Pancreas (tissue), 10 donors: Measurements from ENCODE around the gene AFDN. TPM values are rescaled to one million over a fixed set of nuclear protein-coding genes. Genes with fewer than 3 reads are reported as not detected.

Experiments used
- ATAC-seq, 4 donors: fragments of 200-7000 bp; cut with Tn5 transposase; one replicate each; pipeline versions ENCODE4 v1.8.0 to v1.9.1; 2020; ENCODE audit warnings: mild to moderate bottlenecking in 4 of 4, moderate library complexity in 4 of 4
- DNase-seq, 6 donors: peaks; one replicate each; pipeline ENCODE4 v3.0.0-alpha.2; 2020
- FAIRE-seq: peaks from 2 replicates; lab custom pipeline; 2012; peaks lifted over from hg19 to GRCh38; lab: Jason Lieb, UNC
- H3K27ac ChIP-seq, 4 donors: fragments of 200-600 bp; sonication (generic); 1 replicate in 3 of 4; 2 replicates in 1 of 4; pipeline versions ENCODE4 v1.5.0 to v1.8.0; 2020
- H3K27me3 ChIP-seq, 4 donors: fragments of 200-600 bp; one replicate each; pipeline ENCODE4 v1.8.0; 2021
- H3K36me3 ChIP-seq, 3 donors: fragments of 200-600 bp; sonication (generic) in 1 of 3; one replicate each; pipeline versions ENCODE4 v1.5.0 to v1.8.0; 2020 to 2021
- H3K4me1 ChIP-seq, 3 donors: fragments of 200-600 bp; one replicate each; pipeline ENCODE4 v1.8.0; 2021
- H3K4me3 ChIP-seq, 4 donors: fragments of 200-600 bp; sonication (generic) in 2 of 4; one replicate each; pipeline versions ENCODE4 v1.5.0 to v1.8.0; 2020 to 2021
- H3K9me3 ChIP-seq, 4 donors: fragments of 200-600 bp; one replicate each; pipeline ENCODE4 v1.8.0; 2021
- WGBS, 2 donors: extraction: QIAGEN DNeasy Blood & Tissue Kit; methylation state at CpG; one replicate each; pipeline ENCODE4 v1.1.7; 2013; 5-methylcytosine and 5-hydroxymethylcytosine counted together
- intact Hi-C, 3 donors: fragments of 100-400 bp; cut with DNase I; formaldehyde crosslinking; loops; one replicate each; pipeline versions ENCODE4 v1.11.1 to v1.14.2; 2022
- polyA plus RNA-seq, 2 donors: library from polyadenylated mRNA; stranded (reverse); fragments of 200-250 nt; gene quantifications; one replicate each; pipeline ENCODE4 v1.2.3, GENCODE V29; 2013
- total RNA-seq, 6 donors: library from RNA; stranded (reverse); fragmentation: NEBNext Ultra II Directional in 4 of 6; extraction: Animal tissue kit (Norgen Biotek cat#: 25700) in 4 of 6; gene quantifications; one replicate each; pipeline versions ENCODE4 v1.2.1 to v1.2.4, GENCODE V29; 2021 to 2023
- TF ChIP-seq, protein P1 (sequence below), 4 donors: fragments of 200-600 bp; sonication (generic) in 3 of 4; IDR thresholded peaks; one replicate each; pipeline versions ENCODE4 v1.5.0 to v1.8.0; 2021; ENCODE audit warnings: antibody characterized with exemption in 4 of 4
- donor health status: healthy with polysubstance abuse.
- donor health status: DM: no; HTN: no; CAD: no; lungs with moderate emphysema.
- donor health status: DM: no; HTN: no; CAD: no.
- donor health status: control.
- donor health status: control.
- donor health status: Bipolar disorder and iron deficiency.
- donor health status: DM: yes; HTN: yes; CAD: no.
- donor health status: DM: no; HTN: no; CAD: no.
- donor health status: DM: no; HTN: no; CAD: no.
- donor health status: DM: yes; HTN: yes; CAD: no.

Gene AFDN
- total and polyA plus RNA-seq, 8 donors: 55.2 to 122 (median 73.3) TPM

GRCh38 chr6:168004945-168005344 lies 178.2 kb downstream of the AFDN start:
- Histone ChIP-seq H3K36me3 (no peaks in the 10 kb centered on the region), H3K27ac (no peak overlapping the region), H3K9me3 (no peaks in the 10 kb centered on the region), H3K27me3 (no peaks in the 10 kb centered on the region), H3K4me3 (no peak overlapping the region), H3K4me1 (no peaks in the 10 kb centered on the region)
- ATAC-seq: no peak
- intact Hi-C loops: no loop called here
- 75 to 85% methylated on average over 11 of the region's 11 CpGs for WGBS, 2 donors
- DNase-seq: no peak
- no peak for FAIRE-seq
- TF ChIP-seq, protein P1, sequence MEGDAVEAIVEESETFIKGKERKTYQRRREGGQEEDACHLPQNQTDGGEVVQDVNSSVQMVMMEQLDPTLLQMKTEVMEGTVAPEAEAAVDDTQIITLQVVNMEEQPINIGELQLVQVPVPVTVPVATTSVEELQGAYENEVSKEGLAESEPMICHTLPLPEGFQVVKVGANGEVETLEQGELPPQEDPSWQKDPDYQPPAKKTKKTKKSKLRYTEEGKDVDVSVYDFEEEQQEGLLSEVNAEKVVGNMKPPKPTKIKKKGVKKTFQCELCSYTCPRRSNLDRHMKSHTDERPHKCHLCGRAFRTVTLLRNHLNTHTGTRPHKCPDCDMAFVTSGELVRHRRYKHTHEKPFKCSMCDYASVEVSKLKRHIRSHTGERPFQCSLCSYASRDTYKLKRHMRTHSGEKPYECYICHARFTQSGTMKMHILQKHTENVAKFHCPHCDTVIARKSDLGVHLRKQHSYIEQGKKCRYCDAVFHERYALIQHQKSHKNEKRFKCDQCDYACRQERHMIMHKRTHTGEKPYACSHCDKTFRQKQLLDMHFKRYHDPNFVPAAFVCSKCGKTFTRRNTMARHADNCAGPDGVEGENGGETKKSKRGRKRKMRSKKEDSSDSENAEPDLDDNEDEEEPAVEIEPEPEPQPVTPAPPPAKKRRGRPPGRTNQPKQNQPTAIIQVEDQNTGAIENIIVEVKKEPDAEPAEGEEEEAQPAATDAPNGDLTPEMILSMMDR (IDR thresholded peaks at IDR 0.05): no peak

- Histone ChIP-seq H3K4me1 (no peaks in the 10 kb centered on the region), H3K27me3 (no peaks in the 10 kb centered on the region), H3K9me3 (no peaks in the 10 kb centered on the region), H3K36me3 (no peaks in the 10 kb centered on the region), H3K27ac (no peak overlapping the region), H3K4me3 (no peak overlapping the region)
- intact Hi-C loops: no loop called here
- ATAC-seq (no peak), FAIRE-seq (no peak), DNase-seq (no peak)
- TF ChIP-seq, protein P1 (IDR thresholded peaks at IDR 0.05): no peak
- WGBS, 2 donors: 77 to 87% methylated on average over 6 of the region's 6 CpGs
Observed at GRCh38 chr6:168005796-168006195, 179.1 kb downstream of the AFDN start.

DNA sequence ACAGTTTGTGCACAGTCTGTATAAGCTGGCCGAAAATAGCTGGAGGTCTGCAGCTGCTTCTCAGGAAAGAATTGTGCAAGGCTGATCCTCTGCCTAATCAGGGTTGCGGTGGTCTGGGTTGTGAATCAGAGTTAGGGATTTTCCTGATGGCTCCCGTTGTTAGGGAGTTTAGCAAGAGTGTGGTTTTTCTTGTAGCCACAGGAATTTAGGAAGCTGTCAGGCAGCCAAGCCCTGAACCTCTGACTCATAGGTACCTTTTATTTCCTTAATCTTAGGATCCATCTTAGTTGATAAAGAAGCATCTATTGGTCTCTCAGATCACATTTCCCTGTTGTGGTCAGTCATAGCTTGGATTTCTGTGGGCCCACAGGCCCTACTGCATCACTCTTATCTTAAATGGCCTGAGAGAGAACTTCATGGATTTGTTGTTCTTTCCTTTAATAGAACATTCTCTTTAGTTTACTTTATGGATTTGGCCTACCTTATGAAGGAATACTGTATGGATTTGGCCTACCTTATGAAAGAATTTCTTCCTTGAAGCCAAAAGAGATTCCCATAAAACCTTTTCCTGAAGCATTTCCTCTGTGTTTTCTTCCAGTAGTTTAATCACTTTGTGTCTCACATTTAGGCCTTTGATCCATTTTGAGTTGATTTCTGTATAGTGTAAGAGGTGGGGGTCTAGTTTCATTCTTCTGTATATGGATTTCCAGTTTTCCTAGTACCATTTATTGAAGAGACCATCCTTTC lies 181.1 kb downstream of the AFDN start:
- intact Hi-C loops: no loop called here
- peak overlapping the region in 3 of 4 donors; percentile 6 to 57 (median 44) for H3K27ac ChIP-seq
- DNase-seq (peak in 2 of 6 donors; percentile 35 to 48), FAIRE-seq (no peak), ATAC-seq (peak in 3 of 4 donors; percentile 68 to 92 (median 89))
- no peaks in the 10 kb centered on the region for H3K9me3 ChIP-seq
- H3K27me3 ChIP-seq: no peaks in the 10 kb centered on the region
- no peaks in the 10 kb centered on the region for H3K36me3 ChIP-seq
- TF ChIP-seq, protein P1 (IDR thresholded peaks at IDR 0.05): no peak
- no peaks in the 10 kb centered on the region for H3K4me1 ChIP-seq
- WGBS, 2 donors: 49 to 62% methylated on average over 3 of the region's 3 CpGs
- no peak overlapping the region for H3K4me3 ChIP-seq

DNA sequence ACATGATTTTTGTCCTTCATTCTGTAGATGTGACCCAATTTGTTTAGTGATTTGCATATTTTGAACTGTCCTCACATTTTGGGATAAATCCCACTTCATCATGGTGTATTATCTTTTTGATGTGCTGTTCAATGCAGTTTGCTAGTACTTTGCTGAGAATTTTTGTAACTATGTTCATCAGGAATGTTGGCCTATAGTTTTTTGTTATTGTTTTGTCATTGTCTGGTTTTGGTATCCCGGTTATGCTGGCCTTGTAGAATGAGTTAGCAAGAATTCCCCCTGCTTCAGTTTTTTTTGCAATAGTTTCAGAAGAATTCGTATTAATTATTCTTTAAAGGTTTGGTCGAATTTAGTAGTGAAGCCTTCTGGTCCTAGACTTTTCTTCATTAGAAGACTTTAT lies 182.6 kb downstream of the AFDN start:
- Histone ChIP-seq H3K27ac (no peak overlapping the region), H3K4me3 (no peak overlapping the region), H3K4me1 (no peaks in the 10 kb centered on the region), H3K27me3 (no peaks in the 10 kb centered on the region), H3K9me3 (no peaks in the 10 kb centered on the region), H3K36me3 (no peaks in the 10 kb centered on the region)
- WGBS, 2 donors: 76% methylated on average over 3 of the region's 3 CpGs
- DNase-seq: no peak
- FAIRE-seq: no peak
- TF ChIP-seq, protein P1 (IDR thresholded peaks at IDR 0.05): no peak
- intact Hi-C loops: no loop called here
- no peak for ATAC-seq

DNA sequence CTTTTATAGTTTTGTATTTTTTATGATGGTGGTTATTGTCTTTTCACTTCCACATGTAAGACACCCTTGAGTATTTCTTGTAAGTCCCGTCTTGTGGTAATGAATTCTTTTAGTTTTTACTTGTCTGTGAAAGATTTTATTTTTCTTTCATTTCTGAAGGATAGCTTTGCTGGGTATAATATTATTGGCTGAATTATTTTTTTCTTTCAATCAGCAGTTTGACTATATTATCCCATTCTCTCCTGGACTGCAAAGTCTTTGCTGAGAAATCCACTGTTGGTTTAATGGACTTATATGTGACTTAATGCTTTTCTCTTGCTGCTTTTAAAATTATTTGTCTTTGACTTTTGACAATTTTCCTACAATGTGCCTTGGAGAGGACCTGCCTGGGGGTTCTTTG lies 184.6 kb downstream of the AFDN start:
- intact Hi-C loops: no loop called here
- WGBS, 2 donors: 77 to 92% methylated on average over 1 of the region's 1 CpG
- DNase-seq (no peak), FAIRE-seq (no peak), ATAC-seq (no peak)
- no peaks in the 10 kb centered on the region for H3K27me3 ChIP-seq
- no peak overlapping the region for H3K4me3 ChIP-seq
- H3K4me1 ChIP-seq: no peaks in the 10 kb centered on the region
- no peak overlapping the region for H3K27ac ChIP-seq
- TF ChIP-seq, protein P1 (IDR thresholded peaks at IDR 0.05): no peak
- H3K36me3 ChIP-seq: no peaks in the 10 kb centered on the region
- no peaks in the 10 kb centered on the region for H3K9me3 ChIP-seq
